ENCODE results near the gene RLF. TPM values are rescaled to one million over a fixed set of nuclear protein-coding genes. Genes with fewer than 3 reads are reported as not detected.

RLF gene
- polyA plus RNA-seq (2012; ENCODE audit: insufficient read depth, insufficient read length, low read depth), result 8.8 TPM

- H3K36me3 ChIP-seq, result no peaks in the 10 kb centered on the region
- H3K4me1 ChIP-seq, result no peaks in the 10 kb centered on the region
- no peak for TF ChIP-seq CTCF (IDR thresholded peaks at IDR 0.05; ENCODE audit: low read depth, low read length)
- no peaks in the 10 kb centered on the region for H3K9me3 ChIP-seq
- peak; percentile 90 for DNase-seq
- H3K4me3 ChIP-seq (ENCODE audit: low read depth, low read length), result peak within 1 kb of the TSS; percentile 83
- H3K27me3 ChIP-seq, result no peaks in the 10 kb centered on the region
Observed at GRCh38 chr1:40161125-40161887, at the start of gene RLF. RLF (plus strand) TSS chr1:40161387; CDS start chr1:40161400, 13 bp downstream.

- Histone ChIP-seq H3K9me3 (no peaks in the 10 kb centered on the region), H3K4me1 (no peaks in the 10 kb centered on the region)
- TF ChIP-seq CTCF (IDR thresholded peaks at IDR 0.05; ENCODE audit: low read depth, low read length), result no peak
Observed at GRCh38 chr1:40114400-40114799, 46.8 kb upstream of the RLF start.

GRCh38 chr1:40120128-40120527 lies 41.1 kb upstream of the RLF start:
- no peak for DNase-seq
- no peak for TF ChIP-seq CTCF (IDR thresholded peaks at IDR 0.05; ENCODE audit: low read depth, low read length)
- no peaks in the 10 kb centered on the region for H3K27me3 ChIP-seq
- no peaks in the 10 kb centered on the region for H3K9me3 ChIP-seq
- no peak overlapping the region for H3K4me3 ChIP-seq (ENCODE audit: low read depth, low read length)
- H3K4me1 ChIP-seq, result no peaks in the 10 kb centered on the region
- H3K36me3 ChIP-seq, result no peaks in the 10 kb centered on the region

More at GRCh38 chr1:40114400-40114799, 46.8 kb upstream of the RLF start:
- H3K36me3 ChIP-seq, result no peaks in the 10 kb centered on the region
- no peak for DNase-seq
- no peak overlapping the region for H3K4me3 ChIP-seq (ENCODE audit: low read depth, low read length)
- H3K27me3 ChIP-seq, result no peaks in the 10 kb centered on the region

GRCh38 chr1:40122855-40123254 lies 38.3 kb upstream of the RLF start:
- no peaks in the 10 kb centered on the region for H3K36me3 ChIP-seq
- H3K9me3 ChIP-seq, result no peaks in the 10 kb centered on the region
- no peak for DNase-seq
- no peaks in the 10 kb centered on the region for H3K27me3 ChIP-seq
- no peak for TF ChIP-seq CTCF (IDR thresholded peaks at IDR 0.05; ENCODE audit: low read depth, low read length)
- no peak overlapping the region for H3K4me3 ChIP-seq (ENCODE audit: low read depth, low read length)
- H3K4me1 ChIP-seq, result no peaks in the 10 kb centered on the region

GRCh38 chr1:40130892-40131291 lies 30.3 kb upstream of the RLF start:
- no peaks in the 10 kb centered on the region for H3K36me3 ChIP-seq
- no peaks in the 10 kb centered on the region for H3K27me3 ChIP-seq
- no peak for DNase-seq
- no peaks in the 10 kb centered on the region for H3K4me1 ChIP-seq
- H3K9me3 ChIP-seq, result no peaks in the 10 kb centered on the region
- no peak for TF ChIP-seq CTCF (IDR thresholded peaks at IDR 0.05; ENCODE audit: low read depth, low read length)
- H3K4me3 ChIP-seq (ENCODE audit: low read depth, low read length), result no peak overlapping the region

All from BE2C (cell line).